ENCODE data around the gene MTCH2.
A peak's percentile ranks its signal among the peaks of the same experiment; 100 is the strongest.

Gene MTCH2

GRCh38 chr11:47631473-47631872 is 10.9 kb downstream of the MTCH2 start:
- DNase-seq = no peak

- no peak for DNase-seq
Measured at GRCh38 chr11:47628026-47628425, 14.3 kb downstream of the MTCH2 start.

GRCh38 chr11:47626234-47626633 is 16.1 kb downstream of the MTCH2 start:
- DNase-seq = no peak

- no peak for DNase-seq
Measured at GRCh38 chr11:47620836-47621378, 21.5 kb downstream of the MTCH2 start.

GRCh38 chr11:47617417-47617809 is 24.9 kb downstream of the MTCH2 start:
- no peak for DNase-seq

GRCh38 chr11:47616726-47617416 is 25.5 kb downstream of the MTCH2 start:
- DNase-seq = peak; percentile 27

GRCh38 chr11:47615249-47615648 is 27.1 kb downstream of the MTCH2 start:
- no peak for DNase-seq

GRCh38 chr11:47611348-47611794 is 31.0 kb downstream of the MTCH2 start:
- no peak for DNase-seq

GRCh38 chr11:47609675-47610074 is 32.7 kb downstream of the MTCH2 start:
- DNase-seq = no peak

- DNase-seq = no peak
Measured at GRCh38 chr11:47607380-47607779, 35.0 kb downstream of the MTCH2 start.

GRCh38 chr11:47606731-47607130 is 35.6 kb downstream of the MTCH2 start:
- DNase-seq = no peak

- no peak for DNase-seq
Measured at GRCh38 chr11:47605921-47606320, 36.4 kb downstream of the MTCH2 start.

GRCh38 chr11:47603295-47603694 is 39.1 kb downstream of the MTCH2 start:
- no peak for DNase-seq

- no peak for DNase-seq
Measured at GRCh38 chr11:47599902-47600301, 42.5 kb downstream of the MTCH2 start.

GRCh38 chr11:47595967-47596366 is 46.4 kb downstream of the MTCH2 start:
- DNase-seq = no peak

- DNase-seq = no peak
Measured at GRCh38 chr11:47595029-47595428, 47.3 kb downstream of the MTCH2 start.

GRCh38 chr11:47593934-47594855 is 48.2 kb downstream of the MTCH2 start, which contains the start of gene C1QTNF4:
Gene C1QTNF4, minus strand, starts transcription at chr11:47594411. Its CDS starts 3,601 bp downstream, at chr11:47590810.
- DNase-seq = no peak

- DNase-seq = no peak
Measured at GRCh38 chr11:47593492-47593933, 48.8 kb downstream of the MTCH2 start.

GRCh38 chr11:47592970-47593369 is 49.4 kb downstream of the MTCH2 start:
- DNase-seq = no peak

GRCh38 chr11:47592251-47592650 is 50.1 kb downstream of the MTCH2 start:
- no peak for DNase-seq

- no peak for DNase-seq
Measured at GRCh38 chr11:47591764-47592163, 50.6 kb downstream of the MTCH2 start.

GRCh38 chr11:47589977-47590861 is 52.1 kb downstream of the MTCH2 start:
- no peak for DNase-seq

- DNase-seq = no peak
Measured at GRCh38 chr11:47589584-47589976, 52.8 kb downstream of the MTCH2 start.
